Keratinocyte (primary cell): ENCODE results near the gene SH2B3. TPM values are rescaled to one million over a fixed set of nuclear protein-coding genes. Genes with fewer than 3 reads are reported as not detected.

ENCODE experiments used
- DNase-seq: peaks from one replicate; pipeline ENCODE4 v3.0.0-alpha.2; 2011; ENCODE audit warnings: low read depth, missing footprints, low spot score
- FAIRE-seq: peaks from 2 replicates; lab custom pipeline; 2011; peaks lifted over from hg19 to GRCh38; lab: Jason Lieb, UNC
- H2AFZ ChIP-seq: 2 replicates; pipeline ENCODE4 v1.6.0; 2012; ENCODE audit warnings: low read length, control low read depth, inconsistent platforms; ENCODE audit not compliant: control insufficient read depth
- H3K27ac ChIP-seq: 2 replicates; pipeline ENCODE4 v1.5.1; 2011; ENCODE audit warnings: low read length; ENCODE audit not compliant: control insufficient read depth, insufficient read depth
- H3K27me3 ChIP-seq: 3 replicates; pipeline ENCODE4 v1.6.0; 2011; ENCODE audit warnings: low read length; ENCODE audit not compliant: control insufficient read depth, insufficient read depth; ENCODE audit errors: extremely low read depth
- H3K36me3 ChIP-seq, 2 experiments: 2 replicates in 1 of 2; 3 replicates in 1 of 2; pipeline ENCODE4 v1.5.1; 2011; ENCODE audit warnings: low read length in 2 of 2, mild to moderate bottlenecking in 1 of 2; ENCODE audit not compliant: control insufficient read depth in 2 of 2, insufficient read depth in 2 of 2; ENCODE audit errors: extremely low read depth in 1 of 2
- H3K4me1 ChIP-seq: 3 replicates; pipeline ENCODE4 v1.5.1; 2011; ENCODE audit warnings: low read length; ENCODE audit not compliant: control insufficient read depth, insufficient read depth; ENCODE audit errors: extremely low read depth
- H3K4me2 ChIP-seq: 3 replicates; pipeline ENCODE4 v1.6.0; 2011; ENCODE audit warnings: low read depth, low read length; ENCODE audit not compliant: control insufficient read depth, insufficient read depth; ENCODE audit errors: extremely low read depth
- H3K4me3 ChIP-seq, 3 experiments: fragments of 200-600 bp in 1 of 3; sonication (generic) in 1 of 3; 2 replicates in 2 of 3; 3 replicates in 1 of 3; pipeline ENCODE4 v1.5.1; 2011 to 2016; ENCODE audit warnings: low read length in 3 of 3, mild to moderate bottlenecking in 3 of 3, control low read depth in 2 of 3, inconsistent platforms in 1 of 3, low read depth in 1 of 3, mixed read lengths in 1 of 3, mixed run types in 1 of 3, moderate library complexity in 1 of 3; ENCODE audit not compliant: control insufficient read depth in 2 of 3, insufficient read depth in 2 of 3; ENCODE audit errors: extremely low read depth in 1 of 3
- H3K79me2 ChIP-seq: 2 replicates; pipeline ENCODE4 v1.6.0; 2012; ENCODE audit warnings: low read length; ENCODE audit not compliant: control insufficient read depth, insufficient read depth
- H3K9ac ChIP-seq: 3 replicates; pipeline ENCODE4 v1.6.0; 2011; ENCODE audit warnings: low read length; ENCODE audit not compliant: control insufficient read depth, insufficient read depth; ENCODE audit errors: extremely low read depth
- H3K9me1 ChIP-seq: 3 replicates; pipeline ENCODE4 v1.6.0; 2011; ENCODE audit warnings: low read length; ENCODE audit not compliant: control insufficient read depth, insufficient read depth; ENCODE audit errors: extremely low read depth
- H3K9me3 ChIP-seq: 2 replicates; pipeline ENCODE4 v1.5.1; 2012; ENCODE audit warnings: low read depth, low read length; ENCODE audit not compliant: control insufficient read depth
- H4K20me1 ChIP-seq: 3 replicates; pipeline ENCODE4 v1.6.0; 2011; ENCODE audit warnings: low read length; ENCODE audit not compliant: control insufficient read depth, insufficient read depth; ENCODE audit errors: extremely low read depth
- EZH2 ChIP-seq: IDR thresholded peaks from one replicate; pipeline ENCODE4 v1.6.1; 2012; ENCODE audit warnings: inconsistent platforms, mild to moderate bottlenecking, low read length, moderate library complexity
- dilution Hi-C: fragments of 300-500 bp; cut with MboI; formaldehyde crosslinking; loops from one replicate; pipeline ENCODE4 v1.7.0; 2020; ENCODE audit warnings: low sequenced_read_pairs; ENCODE audit not compliant: extremely low pct_ligation_motif_present
- polyA plus RNA-seq, 5 experiments: library from polyadenylated mRNA; depleted of rRNA in 3 of 5; stranded (reverse) in 3 of 5; stranded (forward) in 1 of 5; unstranded in 1 of 5; fragments of >200 nt; gene quantifications; 1 replicate in 1 of 5; 2 replicates in 3 of 5; 3 replicates in 1 of 5; pipeline versions ENCODE4 v1.2.1 to v1.2.3, GENCODE V29; 2011 to 2012; ENCODE audit warnings: missing spikeins in 2 of 5, low read depth in 1 of 5, low replicate concordance in 1 of 5
- TF ChIP-seq, protein P1 (sequence below), 3 experiments: IDR thresholded peaks in 1 of 3; conservative IDR thresholded peaks in 1 of 3; optimal IDR thresholded peaks in 1 of 3; 2 replicates in 2 of 3; 3 replicates in 1 of 3; pipeline versions ENCODE3 to v1.5.1; 2011; ENCODE audit warnings: low read length in 3 of 3, mild to moderate bottlenecking in 3 of 3, moderate library complexity in 2 of 3, control low read depth in 1 of 3, inconsistent platforms in 1 of 3; ENCODE audit not compliant: insufficient read depth in 2 of 3; ENCODE audit errors: extremely low read depth in 1 of 3

The SH2B3 gene
- polyA plus RNA-seq, 1 donor (not counting 4 experiments of a cell fraction or from before 2014, with no cell fraction given) = 7.7 TPM

DNA sequence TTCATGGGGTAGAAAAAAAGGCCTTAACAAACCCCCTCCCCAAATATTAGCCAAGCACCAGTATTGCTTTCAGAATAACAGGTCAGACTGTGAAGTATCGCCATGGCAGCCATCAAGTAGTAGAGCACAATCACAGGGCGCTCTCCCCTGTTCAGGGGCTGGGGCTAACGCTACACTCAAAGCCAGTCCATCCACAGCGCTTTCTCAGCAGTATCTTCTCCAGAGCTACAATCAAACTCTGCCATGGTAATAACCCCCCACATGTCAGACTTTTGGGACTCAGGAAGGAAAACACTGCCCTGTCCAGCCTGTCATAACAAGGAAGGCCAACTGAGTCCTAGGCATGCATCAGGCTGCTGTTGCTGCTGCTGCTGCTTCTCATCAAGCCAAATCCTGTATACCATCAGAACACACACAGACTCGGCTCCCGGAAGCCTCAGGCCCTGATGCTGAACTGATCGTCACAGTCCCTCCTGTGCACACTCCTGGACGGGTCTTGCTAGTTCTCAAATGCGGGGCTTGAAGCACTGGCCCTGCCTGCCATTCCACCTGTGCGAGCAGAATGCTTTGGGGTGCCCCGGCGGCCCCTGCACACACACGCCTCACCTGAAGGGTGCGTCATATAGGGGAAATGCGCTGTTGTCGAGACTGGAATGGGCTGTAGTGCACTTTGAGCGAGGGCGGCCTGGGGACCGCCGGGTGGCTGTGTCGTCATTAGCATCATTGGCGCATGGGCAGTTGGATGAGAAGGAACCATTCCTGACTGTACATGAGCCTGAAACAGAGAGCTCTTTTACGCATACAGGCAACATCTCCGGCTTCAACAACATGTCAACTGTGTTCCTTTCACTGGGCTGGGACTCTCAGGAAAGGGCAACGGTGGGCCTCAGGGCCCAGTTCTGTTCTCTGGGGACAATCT, 47.6 kb downstream of the SH2B3 start:
- Histone ChIP-seq H3K4me2 (no peak overlapping the region), H3K9ac (no peak overlapping the region), H3K9me3 (no peaks in the 10 kb centered on the region), H3K27me3 (no peaks in the 10 kb centered on the region), H3K79me2 (no peaks in the 10 kb centered on the region), H4K20me1 (peaks cover 4% of the 10 kb centered on the region), H3K9me1 (no peaks in the 10 kb centered on the region), H2AFZ (no peak overlapping the region), H3K36me3 (peaks cover 41 to 49% of the 10 kb centered on the region in 2 experiments), H3K4me1 (no peaks in the 10 kb centered on the region), H3K27ac (no peak overlapping the region), H3K4me3 (no peak overlapping the region)
- no peak for TF ChIP-seq EZH2
- no peak for DNase-seq
- FAIRE-seq = no peak
- dilution Hi-C loops = no loop called here

DNA sequence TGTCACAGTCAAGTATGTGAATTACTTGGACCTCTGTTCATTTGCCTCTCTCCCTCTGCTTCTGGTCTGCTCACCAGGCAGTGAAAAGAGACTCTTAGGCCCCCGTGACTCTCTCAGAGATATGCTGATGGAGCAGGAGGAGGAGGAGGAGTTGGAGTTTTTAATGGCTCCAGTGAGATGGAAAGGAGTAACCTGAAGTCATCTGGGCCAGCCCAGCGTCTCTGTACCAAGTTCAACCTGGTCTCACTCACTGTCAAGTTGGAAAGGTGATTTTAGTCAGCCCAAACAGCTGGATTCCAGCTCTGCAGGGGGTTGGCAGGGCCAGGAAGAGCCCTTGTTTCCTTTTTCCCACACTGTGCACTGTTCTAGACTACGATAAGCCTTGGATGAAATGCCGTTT, 48.6 kb downstream of the SH2B3 start:
- dilution Hi-C loops = no loop called here
- H3K9me3 ChIP-seq = no peaks in the 10 kb centered on the region

More for the DNA sequence above, 48.6 kb downstream of the SH2B3 start:
- no peak for TF ChIP-seq EZH2
- TF ChIP-seq, protein P1, sequence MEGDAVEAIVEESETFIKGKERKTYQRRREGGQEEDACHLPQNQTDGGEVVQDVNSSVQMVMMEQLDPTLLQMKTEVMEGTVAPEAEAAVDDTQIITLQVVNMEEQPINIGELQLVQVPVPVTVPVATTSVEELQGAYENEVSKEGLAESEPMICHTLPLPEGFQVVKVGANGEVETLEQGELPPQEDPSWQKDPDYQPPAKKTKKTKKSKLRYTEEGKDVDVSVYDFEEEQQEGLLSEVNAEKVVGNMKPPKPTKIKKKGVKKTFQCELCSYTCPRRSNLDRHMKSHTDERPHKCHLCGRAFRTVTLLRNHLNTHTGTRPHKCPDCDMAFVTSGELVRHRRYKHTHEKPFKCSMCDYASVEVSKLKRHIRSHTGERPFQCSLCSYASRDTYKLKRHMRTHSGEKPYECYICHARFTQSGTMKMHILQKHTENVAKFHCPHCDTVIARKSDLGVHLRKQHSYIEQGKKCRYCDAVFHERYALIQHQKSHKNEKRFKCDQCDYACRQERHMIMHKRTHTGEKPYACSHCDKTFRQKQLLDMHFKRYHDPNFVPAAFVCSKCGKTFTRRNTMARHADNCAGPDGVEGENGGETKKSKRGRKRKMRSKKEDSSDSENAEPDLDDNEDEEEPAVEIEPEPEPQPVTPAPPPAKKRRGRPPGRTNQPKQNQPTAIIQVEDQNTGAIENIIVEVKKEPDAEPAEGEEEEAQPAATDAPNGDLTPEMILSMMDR (optimal IDR thresholded peaks at IDR 0.05 in 1 of 3, IDR thresholded peaks at IDR 0.05 in 1 of 3, conservative IDR thresholded peaks at IDR 0.05 in 1 of 3; ENCODE audit: extremely low read depth in 1 of 3, insufficient read depth in 2 of 3, low read length in 3 of 3) = no peak
- no peak overlapping the region for H3K27ac ChIP-seq
- H3K9ac ChIP-seq = no peak overlapping the region
- H3K9me1 ChIP-seq = no peaks in the 10 kb centered on the region
- H3K36me3 ChIP-seq = peaks cover 38 to 48% of the 10 kb centered on the region in 2 experiments
- no peak overlapping the region for H2AFZ ChIP-seq
- no peak overlapping the region for H3K4me2 ChIP-seq
- H3K4me1 ChIP-seq = no peaks in the 10 kb centered on the region
- H3K4me3 ChIP-seq = no peak overlapping the region
- H3K79me2 ChIP-seq = no peaks in the 10 kb centered on the region
- DNase-seq (no peak), FAIRE-seq (no peak)
- no peaks in the 10 kb centered on the region for H3K27me3 ChIP-seq
- peaks cover 4% of the 10 kb centered on the region for H4K20me1 ChIP-seq
